ENCODE data around the gene CIAO2B.

The CIAO2B gene

GRCh38 chr16:66927918-66928649, 6.1 kb downstream of the CIAO2B start:
- ATAC-seq = peak; percentile 2; the same call in 1 of the 3 replicates
- TF ChIP-seq TCF4 (CRISPR knock-in tag; IDR thresholded peaks at IDR 0.05; ENCODE audit: borderline replicate concordance) (no peak), OSR1 (CRISPR knock-in tag; IDR thresholded peaks at IDR 0.05) (no peak)

GRCh38 chr16:66926961-66927436, 7.2 kb downstream of the CIAO2B start:
- TF ChIP-seq PATZ1 (CRISPR knock-in tag; IDR thresholded peaks at IDR 0.05; ENCODE audit: borderline replicate concordance) = no peak
- TF ChIP-seq TOX (CRISPR knock-in tag; IDR thresholded peaks at IDR 0.05; ENCODE audit: borderline replicate concordance) = no peak
- no peak for TF ChIP-seq CSDC2 (CRISPR knock-in tag; IDR thresholded peaks at IDR 0.05)
- no peak for TF ChIP-seq BACH2 (CRISPR knock-in tag; IDR thresholded peaks at IDR 0.05; ENCODE audit: borderline replicate concordance)
- ATAC-seq = peak; percentile 72

GRCh38 chr16:66926171-66926947, 7.8 kb downstream of the CIAO2B start:
- no peak for TF ChIP-seq SNAI2 (CRISPR knock-in tag; IDR thresholded peaks at IDR 0.05)
- TF ChIP-seq TSHZ2 (CRISPR knock-in tag; IDR thresholded peaks at IDR 0.05) = no peak
- no peak for TF ChIP-seq CSRNP3 (CRISPR knock-in tag; IDR thresholded peaks at IDR 0.05)
- no peak for TF ChIP-seq PATZ1 (CRISPR knock-in tag; IDR thresholded peaks at IDR 0.05; ENCODE audit: borderline replicate concordance)
- no peak for TF ChIP-seq ZNF8 (CRISPR knock-in tag; IDR thresholded peaks at IDR 0.05)
- TF ChIP-seq TOX (CRISPR knock-in tag; IDR thresholded peaks at IDR 0.05; ENCODE audit: borderline replicate concordance) = no peak
- no peak for TF ChIP-seq BACH2 (CRISPR knock-in tag; IDR thresholded peaks at IDR 0.05; ENCODE audit: borderline replicate concordance)
- no peak for TF ChIP-seq ZFP3 (CRISPR knock-in tag; IDR thresholded peaks at IDR 0.05)
- TF ChIP-seq TCF4 (CRISPR knock-in tag; IDR thresholded peaks at IDR 0.05; ENCODE audit: borderline replicate concordance) = no peak
- peak; percentile 2; the same call in 2 of the 3 replicates for ATAC-seq

- no peak for ATAC-seq
- TF ChIP-seq ESRRG (CRISPR knock-in tag; IDR thresholded peaks at IDR 0.05) = no peak
- TF ChIP-seq CREB5 (CRISPR knock-in tag; IDR thresholded peaks at IDR 0.05; ENCODE audit: low read depth) = no peak
- no peak for TF ChIP-seq RARB (CRISPR knock-in tag; IDR thresholded peaks at IDR 0.05)
- TF ChIP-seq CSDC2 (CRISPR knock-in tag; IDR thresholded peaks at IDR 0.05) = no peak
- TF ChIP-seq ZNF70 (CRISPR knock-in tag; IDR thresholded peaks at IDR 0.05) = no peak
Measured at GRCh38 chr16:66925322-66925840, 8.8 kb downstream of the CIAO2B start, which contains the start of gene RRAD. RRAD (minus strand) TSS chr16:66925535; CDS start chr16:66925179, 356 bp downstream.
